Kidney epithelial cell (primary cell): ENCODE results near the gene MOCS1. TPM values are rescaled to one million over a fixed set of nuclear protein-coding genes. Genes with fewer than 3 reads are reported as not detected.

Experiments used
- DNase-seq: peaks from one replicate; pipeline ENCODE4 v3.0.0-alpha.2; 2010; ENCODE audit warnings: low read depth
- H3K27me3 ChIP-seq: 2 replicates; pipeline ENCODE4 v1.6.0; 2011; ENCODE audit warnings: low read length; ENCODE audit not compliant: control insufficient read depth, insufficient read depth
- H3K36me3 ChIP-seq: 2 replicates; pipeline ENCODE4 v1.5.1; 2011; ENCODE audit warnings: low read length; ENCODE audit not compliant: control insufficient read depth, insufficient read depth
- H3K4me3 ChIP-seq: 2 replicates; pipeline ENCODE4 v1.5.1; 2011; ENCODE audit warnings: low read depth, mild to moderate bottlenecking, control low read depth, low read length
- total RNA-seq: library from RNA; depleted of rRNA; stranded (reverse); fragments of >200 nt; gene quantifications from 2 replicates; pipeline ENCODE4 v1.2.3, GENCODE V29; 2015
- TF ChIP-seq, protein P1 (sequence below): IDR thresholded peaks from 2 replicates; pipeline ENCODE4 v1.5.1; 2011; ENCODE audit warnings: mild to moderate bottlenecking, moderate library complexity, low read length, control low read depth, inconsistent platforms; ENCODE audit not compliant: insufficient read depth, poor library complexity, severe bottlenecking

The MOCS1 gene
- total RNA-seq, 1 donor from 2014 or later = 15.0 TPM

DNA sequence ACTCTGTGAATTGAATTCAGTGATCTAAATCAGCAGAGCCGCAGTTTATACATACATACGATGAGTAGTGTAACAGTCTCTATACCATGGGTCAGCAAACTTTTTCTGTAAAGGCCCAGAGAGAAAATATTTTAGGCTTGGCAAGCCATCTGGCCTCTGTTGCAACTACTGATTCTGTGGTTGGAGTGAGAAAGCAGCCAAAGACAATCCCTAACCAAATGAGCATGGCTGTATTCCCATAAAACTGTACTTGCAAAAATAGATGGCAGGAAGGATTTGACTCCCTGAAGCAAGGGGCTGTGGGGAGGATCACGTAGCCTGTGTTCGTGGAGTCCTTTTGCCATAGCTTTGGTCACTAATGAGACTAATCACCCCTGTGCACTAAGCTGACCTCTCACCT, 17.9 kb upstream of the MOCS1 start:
- TF ChIP-seq, protein P1, sequence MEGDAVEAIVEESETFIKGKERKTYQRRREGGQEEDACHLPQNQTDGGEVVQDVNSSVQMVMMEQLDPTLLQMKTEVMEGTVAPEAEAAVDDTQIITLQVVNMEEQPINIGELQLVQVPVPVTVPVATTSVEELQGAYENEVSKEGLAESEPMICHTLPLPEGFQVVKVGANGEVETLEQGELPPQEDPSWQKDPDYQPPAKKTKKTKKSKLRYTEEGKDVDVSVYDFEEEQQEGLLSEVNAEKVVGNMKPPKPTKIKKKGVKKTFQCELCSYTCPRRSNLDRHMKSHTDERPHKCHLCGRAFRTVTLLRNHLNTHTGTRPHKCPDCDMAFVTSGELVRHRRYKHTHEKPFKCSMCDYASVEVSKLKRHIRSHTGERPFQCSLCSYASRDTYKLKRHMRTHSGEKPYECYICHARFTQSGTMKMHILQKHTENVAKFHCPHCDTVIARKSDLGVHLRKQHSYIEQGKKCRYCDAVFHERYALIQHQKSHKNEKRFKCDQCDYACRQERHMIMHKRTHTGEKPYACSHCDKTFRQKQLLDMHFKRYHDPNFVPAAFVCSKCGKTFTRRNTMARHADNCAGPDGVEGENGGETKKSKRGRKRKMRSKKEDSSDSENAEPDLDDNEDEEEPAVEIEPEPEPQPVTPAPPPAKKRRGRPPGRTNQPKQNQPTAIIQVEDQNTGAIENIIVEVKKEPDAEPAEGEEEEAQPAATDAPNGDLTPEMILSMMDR = no peak
- Histone ChIP-seq H3K36me3 (no peaks in the 10 kb centered on the region), H3K4me3 (no peak overlapping the region), H3K27me3 (peaks cover 5% of the 10 kb centered on the region)
- no peak for DNase-seq

DNA sequence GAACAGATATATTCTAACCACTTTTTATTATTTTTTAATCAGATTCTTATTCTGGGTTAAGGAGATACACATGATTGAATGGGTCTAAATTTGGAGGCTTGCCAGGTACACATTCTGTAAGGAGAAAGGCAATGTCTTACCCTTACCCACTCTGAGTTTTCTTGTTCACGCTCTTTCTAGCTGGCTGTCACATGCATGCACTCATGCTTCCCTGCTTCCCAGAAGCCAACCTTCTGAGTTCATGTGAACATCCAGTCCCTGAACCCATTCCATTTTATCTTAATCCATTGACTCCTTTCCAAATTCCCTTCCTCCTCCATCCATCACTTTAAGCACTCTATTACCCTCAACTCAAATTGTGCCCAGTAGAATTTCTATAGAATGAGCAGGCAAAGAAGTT, 17.5 kb upstream of the MOCS1 start:
- no peaks in the 10 kb centered on the region for H3K36me3 ChIP-seq
- TF ChIP-seq, protein P1 = no peak
- DNase-seq = no peak
- H3K27me3 ChIP-seq = peaks cover 5% of the 10 kb centered on the region
- H3K4me3 ChIP-seq = no peak overlapping the region

DNA sequence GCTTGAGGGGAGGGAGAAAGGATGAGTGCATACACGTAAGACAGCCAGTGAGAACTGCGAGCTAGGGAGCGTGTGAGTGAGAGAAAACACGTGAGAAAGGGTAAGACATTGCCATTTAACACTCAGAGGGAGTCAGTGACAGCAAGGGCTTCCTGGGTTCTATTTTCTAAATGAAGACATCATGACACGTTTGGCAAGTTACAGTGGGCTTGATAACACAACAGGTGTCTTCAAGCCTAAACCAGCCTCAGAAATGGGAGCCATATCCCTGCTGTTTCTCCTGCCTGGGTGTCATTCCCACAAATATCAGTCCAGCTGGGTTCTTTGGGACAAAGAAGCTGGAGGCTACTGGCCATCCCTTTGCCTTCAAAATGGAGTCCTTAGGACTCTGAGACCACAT, 16.9 kb upstream of the MOCS1 start:
- TF ChIP-seq, protein P1 = no peak
- Histone ChIP-seq H3K36me3 (no peaks in the 10 kb centered on the region), H3K27me3 (peaks cover 5% of the 10 kb centered on the region), H3K4me3 (no peak overlapping the region)
- no peak for DNase-seq

DNA sequence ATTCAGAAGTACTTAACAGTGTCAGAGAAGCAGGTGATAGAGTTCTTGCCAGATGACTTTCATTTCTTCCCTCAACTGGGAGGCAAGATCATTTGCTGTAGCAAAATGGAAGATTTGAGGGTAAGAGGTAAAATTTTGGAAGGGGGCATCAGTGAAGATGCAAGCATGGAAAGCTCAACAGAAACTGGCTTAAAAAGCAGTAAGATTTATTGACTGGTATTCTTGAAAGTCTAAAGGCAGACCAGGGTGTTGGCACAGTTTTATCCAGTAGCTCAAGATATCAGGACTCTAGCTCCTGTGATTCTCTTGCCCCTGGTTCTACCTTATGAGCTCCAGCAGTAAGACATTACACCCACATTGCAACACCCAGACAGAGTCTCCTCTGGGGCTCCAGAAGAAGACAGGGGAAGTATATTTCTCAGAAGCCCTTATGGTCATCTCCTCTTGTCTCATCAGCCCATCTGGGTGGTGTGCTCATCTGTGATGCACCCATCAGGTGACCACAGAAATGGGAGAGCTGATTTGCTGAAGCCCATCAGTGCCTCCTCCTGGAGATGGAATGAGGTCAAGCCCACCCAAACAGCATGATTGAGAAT, 16.0 kb upstream of the MOCS1 start:
- Histone ChIP-seq H3K36me3 (no peaks in the 10 kb centered on the region), H3K27me3 (peaks cover 5% of the 10 kb centered on the region), H3K4me3 (no peak overlapping the region)
- DNase-seq = no peak
- TF ChIP-seq, protein P1 = no peak

DNA sequence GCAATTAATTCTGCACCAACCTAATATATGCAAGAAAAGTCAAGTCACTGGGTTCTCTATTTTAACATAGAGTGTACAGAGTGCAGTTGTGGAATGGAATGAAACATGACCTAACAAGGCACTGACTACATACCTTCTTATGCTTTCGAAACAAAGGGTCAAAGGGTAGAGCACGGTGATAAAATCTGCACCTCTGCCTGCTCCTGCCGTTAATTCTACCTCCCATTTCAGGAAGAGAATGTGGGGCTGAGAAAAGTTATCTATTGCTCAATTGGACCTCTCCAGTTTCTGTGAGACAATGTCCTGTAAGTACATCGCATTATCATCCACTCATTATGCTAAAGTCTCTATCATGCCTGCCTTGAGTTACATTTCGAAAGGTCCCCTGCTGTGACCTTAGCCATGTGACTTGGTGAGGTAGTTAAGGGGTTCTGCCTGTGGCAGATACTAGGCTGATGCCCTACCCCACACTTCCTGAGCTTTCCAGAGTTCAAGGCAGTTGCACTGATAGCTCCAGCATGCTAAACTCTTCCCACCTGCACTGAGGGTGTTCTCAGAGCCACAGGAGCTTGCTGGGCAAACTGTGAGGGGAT, 14.0 kb upstream of the MOCS1 start:
- Histone ChIP-seq H3K36me3 (no peaks in the 10 kb centered on the region), H3K4me3 (no peak overlapping the region), H3K27me3 (peaks cover 5% of the 10 kb centered on the region)
- DNase-seq = no peak
- TF ChIP-seq, protein P1 = no peak

DNA sequence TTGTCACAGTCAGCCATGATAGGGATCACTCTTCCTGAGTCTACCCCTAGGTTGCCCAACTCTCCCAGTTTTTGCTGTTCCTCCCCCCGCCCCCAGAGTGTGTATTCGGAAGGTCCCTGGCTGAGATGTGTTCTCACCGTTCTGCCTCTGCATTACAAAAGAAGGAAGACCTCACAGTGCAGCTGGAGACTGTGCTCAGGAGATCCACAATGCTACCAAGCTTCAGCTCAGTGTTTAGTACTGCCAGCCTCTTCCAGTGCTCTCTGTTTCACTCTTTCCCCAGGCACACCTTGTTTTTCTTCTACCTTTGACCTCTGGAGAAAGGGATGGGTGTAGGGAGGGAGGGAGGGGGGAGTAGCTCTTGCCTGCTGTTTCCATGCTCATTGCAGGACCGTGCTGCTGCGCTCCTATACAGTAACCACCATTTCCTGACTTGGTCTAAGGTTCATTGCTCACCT, 13.4 kb upstream of the MOCS1 start:
- DNase-seq = no peak
- H3K27me3 ChIP-seq = peaks cover 5% of the 10 kb centered on the region
- H3K36me3 ChIP-seq = no peaks in the 10 kb centered on the region
- TF ChIP-seq, protein P1 = no peak
- H3K4me3 ChIP-seq = no peak overlapping the region
